ENCODE data around the gene CCNJ.
"Not testable (repeated sequence)": the region's sequence is repeated elsewhere in the genome, so short reads cannot be mapped to it uniquely, and the experiment has no call there.

Gene CCNJ

DNA sequence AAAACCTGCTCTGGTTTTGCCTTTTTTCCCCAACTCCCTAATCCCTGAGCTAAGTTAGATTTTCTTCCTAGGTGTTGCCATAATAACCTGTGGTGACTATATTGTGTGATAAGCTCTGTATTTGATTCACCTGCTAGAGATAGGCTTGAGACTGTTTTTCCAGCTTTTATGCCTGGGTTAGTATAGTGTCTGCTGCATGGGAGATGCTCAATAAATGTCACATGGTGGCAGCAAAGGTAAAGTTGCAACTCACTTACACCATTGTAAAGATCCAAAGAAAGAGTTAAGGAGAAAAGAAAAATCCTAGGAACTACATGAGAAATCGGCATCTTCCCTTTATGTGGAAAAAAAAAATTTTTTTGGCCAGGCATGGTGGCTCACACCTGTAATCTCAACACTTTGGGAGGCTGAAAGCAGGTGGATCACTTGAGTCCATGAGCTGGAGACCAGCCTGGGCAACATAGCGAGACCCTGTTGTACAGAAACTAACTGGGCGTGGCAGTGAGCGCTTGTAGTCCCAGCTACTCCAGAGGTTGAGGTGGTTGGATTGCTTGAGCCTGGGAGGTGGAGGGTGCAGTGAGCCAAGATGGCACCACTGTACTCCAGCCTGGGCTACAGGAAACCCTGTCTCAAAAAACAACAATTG, 3.7 kb downstream of the CCNJ start:
- Histone ChIP-seq H3K4me3 (ENCODE audit: low read depth in 1 of 2, low read length in 1 of 2) (no peak overlapping the region), H3K4me1 (ENCODE audit: control insufficient read depth in 1 of 2, insufficient read depth in 1 of 2, low read depth in 1 of 2, low read length in 1 of 2) (peaks cover 20 to 22% of the 10 kb centered on the region in 2 experiments), H3K9me3 (no peaks in the 10 kb centered on the region), H3K27me3 (no peaks in the 10 kb centered on the region), H3K36me3 (no peaks in the 10 kb centered on the region), H3K27ac (no peak overlapping the region)
- TF ChIP-seq, protein P1, sequence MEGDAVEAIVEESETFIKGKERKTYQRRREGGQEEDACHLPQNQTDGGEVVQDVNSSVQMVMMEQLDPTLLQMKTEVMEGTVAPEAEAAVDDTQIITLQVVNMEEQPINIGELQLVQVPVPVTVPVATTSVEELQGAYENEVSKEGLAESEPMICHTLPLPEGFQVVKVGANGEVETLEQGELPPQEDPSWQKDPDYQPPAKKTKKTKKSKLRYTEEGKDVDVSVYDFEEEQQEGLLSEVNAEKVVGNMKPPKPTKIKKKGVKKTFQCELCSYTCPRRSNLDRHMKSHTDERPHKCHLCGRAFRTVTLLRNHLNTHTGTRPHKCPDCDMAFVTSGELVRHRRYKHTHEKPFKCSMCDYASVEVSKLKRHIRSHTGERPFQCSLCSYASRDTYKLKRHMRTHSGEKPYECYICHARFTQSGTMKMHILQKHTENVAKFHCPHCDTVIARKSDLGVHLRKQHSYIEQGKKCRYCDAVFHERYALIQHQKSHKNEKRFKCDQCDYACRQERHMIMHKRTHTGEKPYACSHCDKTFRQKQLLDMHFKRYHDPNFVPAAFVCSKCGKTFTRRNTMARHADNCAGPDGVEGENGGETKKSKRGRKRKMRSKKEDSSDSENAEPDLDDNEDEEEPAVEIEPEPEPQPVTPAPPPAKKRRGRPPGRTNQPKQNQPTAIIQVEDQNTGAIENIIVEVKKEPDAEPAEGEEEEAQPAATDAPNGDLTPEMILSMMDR (IDR thresholded peaks at IDR 0.05): no peak

DNA sequence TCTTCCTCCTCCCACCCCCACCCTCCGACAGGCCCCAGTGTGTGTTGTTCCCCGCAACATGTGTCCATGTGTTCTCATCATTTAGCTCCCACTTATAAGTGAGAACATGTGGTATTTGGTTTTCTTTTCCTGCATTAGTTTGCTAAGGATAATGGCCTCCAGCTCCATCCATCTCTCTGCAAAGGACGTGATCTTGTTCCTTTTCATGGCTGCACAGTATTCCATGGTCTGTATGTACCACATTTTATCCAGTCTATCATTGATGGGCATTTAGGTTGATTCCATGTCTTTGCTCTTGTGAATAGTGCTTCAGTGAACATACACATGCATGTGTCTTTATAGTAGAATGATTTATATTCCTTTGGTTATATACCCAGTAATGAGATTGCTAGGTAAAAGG, 4.5 kb downstream of the CCNJ start:
- H3K4me3 ChIP-seq (ENCODE audit: low read depth in 1 of 2, low read length in 1 of 2); H3K27me3 ChIP-seq; H3K9me3 ChIP-seq; H3K36me3 ChIP-seq; H3K27ac ChIP-seq: not testable (repeated sequence)
- peaks cover 14 to 16% of the 10 kb centered on the region in 2 experiments for H3K4me1 ChIP-seq (ENCODE audit: control insufficient read depth in 1 of 2, insufficient read depth in 1 of 2, low read depth in 1 of 2, low read length in 1 of 2)

DNA sequence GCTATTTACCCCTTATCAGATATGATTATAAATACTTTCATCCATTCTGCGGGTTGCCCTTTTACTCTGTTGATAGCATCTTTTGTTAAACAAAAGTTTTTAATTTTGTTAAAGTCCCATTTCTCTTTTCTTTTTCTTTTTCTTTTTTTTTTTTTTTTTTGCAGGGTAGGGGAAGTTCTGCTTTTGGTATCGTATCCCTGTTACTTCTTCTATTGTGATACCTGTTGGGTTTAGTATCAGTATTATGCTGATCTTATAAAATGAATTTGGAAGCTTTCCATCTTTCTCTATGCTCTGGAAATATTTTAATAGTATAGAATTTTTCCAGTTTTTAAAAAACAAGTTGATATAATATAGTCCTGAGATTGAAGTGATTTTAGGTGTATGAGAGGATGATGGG, 6.0 kb downstream of the CCNJ start:
- TF ChIP-seq, protein P1 (IDR thresholded peaks at IDR 0.05): no peak
- Histone ChIP-seq H3K27me3 (no peaks in the 10 kb centered on the region), H3K27ac (no peak overlapping the region), H3K4me3 (ENCODE audit: low read depth in 1 of 2, low read length in 1 of 2) (no peak overlapping the region), H3K4me1 (ENCODE audit: control insufficient read depth in 1 of 2, insufficient read depth in 1 of 2, low read depth in 1 of 2, low read length in 1 of 2) (peaks cover 7 to 9% of the 10 kb centered on the region in 2 experiments), H3K9me3 (no peaks in the 10 kb centered on the region), H3K36me3 (no peaks in the 10 kb centered on the region)

DNA sequence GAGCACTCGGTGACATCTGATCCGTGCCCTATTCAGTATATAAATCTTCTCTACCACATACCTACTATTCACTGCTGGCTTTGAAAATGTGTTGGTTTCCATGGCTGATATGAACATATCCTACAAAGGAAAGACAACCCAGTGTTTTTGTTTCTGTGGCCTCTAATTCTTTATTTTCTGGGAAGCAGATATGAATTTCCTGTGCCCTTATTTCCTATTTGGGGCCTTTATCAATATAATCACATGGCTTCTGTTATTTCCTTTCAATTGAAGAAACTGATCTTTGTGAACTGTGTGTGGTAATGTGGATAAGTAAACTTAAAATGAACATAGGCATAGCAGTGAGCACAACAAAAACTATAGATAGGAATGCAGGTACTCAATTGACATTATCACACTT, 10.6 kb downstream of the CCNJ start:
- no peaks in the 10 kb centered on the region for H3K9me3 ChIP-seq
- no peaks in the 10 kb centered on the region for H3K4me1 ChIP-seq (ENCODE audit: control insufficient read depth in 1 of 2, insufficient read depth in 1 of 2, low read depth in 1 of 2, low read length in 1 of 2)
- no peak overlapping the region for H3K27ac ChIP-seq
- H3K4me3 ChIP-seq (ENCODE audit: low read depth in 1 of 2, low read length in 1 of 2): no peak overlapping the region
- H3K27me3 ChIP-seq: no peaks in the 10 kb centered on the region
- TF ChIP-seq, protein P1 (IDR thresholded peaks at IDR 0.05): no peak
- peaks cover 20% of the 10 kb centered on the region for H3K36me3 ChIP-seq

DNA sequence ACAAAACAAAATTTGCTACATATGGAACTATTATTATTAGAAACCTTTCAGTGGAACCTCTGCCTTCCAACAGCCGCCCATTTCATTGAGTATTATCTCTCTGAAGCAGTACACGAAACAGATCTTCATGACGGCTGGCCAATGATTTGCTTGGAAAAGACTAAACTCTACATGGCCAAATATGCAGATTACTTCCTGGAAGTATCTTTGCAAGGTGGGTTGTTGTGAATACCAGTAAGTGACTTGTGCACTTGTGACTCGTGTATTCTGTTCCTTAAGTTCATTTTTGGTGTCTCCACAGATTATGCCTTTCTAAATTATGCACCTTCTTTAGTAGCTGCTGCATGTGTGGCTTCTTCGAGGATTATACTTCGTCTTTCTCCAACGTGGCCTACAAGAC, 13.4 kb downstream of the CCNJ start:
- no peaks in the 10 kb centered on the region for H3K4me1 ChIP-seq (ENCODE audit: control insufficient read depth in 1 of 2, insufficient read depth in 1 of 2, low read depth in 1 of 2, low read length in 1 of 2)
- no peaks in the 10 kb centered on the region for H3K27me3 ChIP-seq
- no peaks in the 10 kb centered on the region for H3K9me3 ChIP-seq
- no peak overlapping the region for H3K27ac ChIP-seq
- peaks cover 33% of the 10 kb centered on the region for H3K36me3 ChIP-seq
- TF ChIP-seq, protein P1 (IDR thresholded peaks at IDR 0.05): no peak
- H3K4me3 ChIP-seq (ENCODE audit: low read depth in 1 of 2, low read length in 1 of 2): no peak overlapping the region

DNA sequence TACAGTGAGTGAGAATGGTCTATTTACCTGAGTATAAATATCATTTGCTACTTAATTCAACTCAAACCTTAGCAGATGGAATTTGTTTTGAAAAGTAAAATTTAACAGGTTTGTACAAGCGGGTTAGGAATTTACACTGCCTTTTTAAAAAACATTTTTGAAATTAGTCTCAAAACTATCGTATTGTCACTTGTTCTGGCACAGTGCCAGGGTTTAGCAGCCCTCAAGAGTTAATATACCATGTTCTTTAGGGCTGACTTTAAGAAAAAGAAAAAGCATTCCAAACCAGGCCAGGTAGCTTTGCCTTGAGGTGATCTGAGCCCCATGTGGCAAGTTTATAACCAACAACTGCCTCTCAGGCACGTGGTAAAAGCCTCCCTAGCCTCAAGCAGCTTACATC, 17.8 kb downstream of the CCNJ start:
- H3K4me1 ChIP-seq (ENCODE audit: control insufficient read depth in 1 of 2, insufficient read depth in 1 of 2, low read depth in 1 of 2, low read length in 1 of 2): no peaks in the 10 kb centered on the region
- H3K4me3 ChIP-seq (ENCODE audit: low read depth in 1 of 2, low read length in 1 of 2): no peak overlapping the region
- H3K36me3 ChIP-seq: peaks cover 41% of the 10 kb centered on the region
- no peaks in the 10 kb centered on the region for H3K27me3 ChIP-seq
- H3K27ac ChIP-seq: no peak overlapping the region
- no peaks in the 10 kb centered on the region for H3K9me3 ChIP-seq
- TF ChIP-seq, protein P1 (IDR thresholded peaks at IDR 0.05): no peak

All from neutrophil (primary cell).